PFSK-1 (cell line): ENCODE results near the gene DRD3.

Experiments used
- FOXP2 ChIP-seq: optimal IDR thresholded peaks from 2 replicates; pipeline ENCODE3; 2011; ENCODE audit warnings: borderline replicate concordance, control low read depth, inconsistent platforms; ENCODE audit not compliant: insufficient read depth; ENCODE audit errors: extremely low read length, extremely low read depth
- POLR2AphosphoS5 ChIP-seq: IDR thresholded peaks from 2 replicates; pipeline ENCODE4 v1.6.1; 2012; ENCODE audit warnings: low read depth, mild to moderate bottlenecking, control low read depth, low read length, moderate library complexity
- SIN3A ChIP-seq: IDR thresholded peaks from 2 replicates; pipeline ENCODE4 v1.6.1; 2012; ENCODE audit warnings: mild to moderate bottlenecking, low read length, moderate library complexity, borderline replicate concordance; ENCODE audit not compliant: insufficient read depth
- TAF1 ChIP-seq: IDR thresholded peaks from 2 replicates; pipeline ENCODE4 v1.6.1; 2012; ENCODE audit warnings: low read length, control low read depth, borderline replicate concordance; ENCODE audit not compliant: insufficient read depth
- TF ChIP-seq, protein P1 (sequence below), 2 experiments: IDR thresholded peaks; 2 replicates each; pipeline versions ENCODE4 v1.6.1 to v1.8.0; 2011 to 2012; ENCODE audit warnings: low read depth in 2 of 2, low read length in 2 of 2, control low read depth in 1 of 2, inconsistent platforms in 1 of 2, mild to moderate bottlenecking in 1 of 2, moderate library complexity in 1 of 2; ENCODE audit not compliant: insufficient read depth in 1 of 2

The DRD3 gene

GRCh38 chr3:114114719-114115118, 64.1 kb downstream of the DRD3 start:
- TF ChIP-seq FOXP2 (no peak), POLR2AphosphoS5 (no peak), SIN3A (no peak), TAF1 (no peak)
- TF ChIP-seq, protein P1, sequence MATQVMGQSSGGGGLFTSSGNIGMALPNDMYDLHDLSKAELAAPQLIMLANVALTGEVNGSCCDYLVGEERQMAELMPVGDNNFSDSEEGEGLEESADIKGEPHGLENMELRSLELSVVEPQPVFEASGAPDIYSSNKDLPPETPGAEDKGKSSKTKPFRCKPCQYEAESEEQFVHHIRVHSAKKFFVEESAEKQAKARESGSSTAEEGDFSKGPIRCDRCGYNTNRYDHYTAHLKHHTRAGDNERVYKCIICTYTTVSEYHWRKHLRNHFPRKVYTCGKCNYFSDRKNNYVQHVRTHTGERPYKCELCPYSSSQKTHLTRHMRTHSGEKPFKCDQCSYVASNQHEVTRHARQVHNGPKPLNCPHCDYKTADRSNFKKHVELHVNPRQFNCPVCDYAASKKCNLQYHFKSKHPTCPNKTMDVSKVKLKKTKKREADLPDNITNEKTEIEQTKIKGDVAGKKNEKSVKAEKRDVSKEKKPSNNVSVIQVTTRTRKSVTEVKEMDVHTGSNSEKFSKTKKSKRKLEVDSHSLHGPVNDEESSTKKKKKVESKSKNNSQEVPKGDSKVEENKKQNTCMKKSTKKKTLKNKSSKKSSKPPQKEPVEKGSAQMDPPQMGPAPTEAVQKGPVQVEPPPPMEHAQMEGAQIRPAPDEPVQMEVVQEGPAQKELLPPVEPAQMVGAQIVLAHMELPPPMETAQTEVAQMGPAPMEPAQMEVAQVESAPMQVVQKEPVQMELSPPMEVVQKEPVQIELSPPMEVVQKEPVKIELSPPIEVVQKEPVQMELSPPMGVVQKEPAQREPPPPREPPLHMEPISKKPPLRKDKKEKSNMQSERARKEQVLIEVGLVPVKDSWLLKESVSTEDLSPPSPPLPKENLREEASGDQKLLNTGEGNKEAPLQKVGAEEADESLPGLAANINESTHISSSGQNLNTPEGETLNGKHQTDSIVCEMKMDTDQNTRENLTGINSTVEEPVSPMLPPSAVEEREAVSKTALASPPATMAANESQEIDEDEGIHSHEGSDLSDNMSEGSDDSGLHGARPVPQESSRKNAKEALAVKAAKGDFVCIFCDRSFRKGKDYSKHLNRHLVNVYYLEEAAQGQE (IDR thresholded peaks at IDR 0.05; ENCODE audit: insufficient read depth in 1 of 2, low read depth in 2 of 2, low read length in 2 of 2) = no peak

- TF ChIP-seq SIN3A (no peak), TAF1 (no peak), FOXP2 (no peak), POLR2AphosphoS5 (no peak)
- TF ChIP-seq, protein P1 (IDR thresholded peaks at IDR 0.05; ENCODE audit: insufficient read depth in 1 of 2, low read depth in 2 of 2, low read length in 2 of 2) = no peak
Observed at GRCh38 chr3:114112696-114113095, 66.2 kb downstream of the DRD3 start.

DNA sequence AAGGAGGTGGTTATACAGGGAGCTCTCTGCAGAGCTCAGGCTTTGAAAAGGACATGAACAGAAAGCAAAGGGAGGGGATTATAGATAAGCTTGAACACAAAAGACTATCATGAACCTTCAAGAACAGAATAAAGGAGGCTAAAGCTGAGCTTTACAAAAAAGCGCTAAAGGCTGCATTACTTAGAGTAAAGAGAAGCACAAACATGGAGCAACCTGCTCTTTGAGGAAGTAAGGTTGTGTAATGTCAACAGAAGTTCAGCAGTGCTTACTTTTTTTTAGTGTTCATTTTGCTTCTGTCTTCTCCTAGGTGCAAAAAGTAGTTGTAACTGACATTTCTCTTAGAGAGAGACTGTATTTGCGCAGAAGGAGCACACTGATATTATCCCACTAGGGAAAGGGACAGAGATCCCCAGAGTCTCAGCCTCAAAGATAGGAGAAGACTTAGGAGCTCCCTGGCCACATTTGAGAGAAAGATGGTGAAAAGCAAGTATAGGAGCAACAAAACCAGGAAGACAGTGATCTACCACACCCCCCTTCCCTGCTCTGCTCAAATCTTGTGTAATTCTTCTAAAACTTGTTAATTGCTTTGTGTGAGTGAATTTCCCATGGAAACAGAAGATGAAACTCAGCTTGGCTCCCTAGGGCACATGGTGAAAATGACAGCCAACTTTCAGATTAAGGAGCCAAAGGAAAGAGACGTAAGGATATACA, 67.6 kb downstream of the DRD3 start:
- TF ChIP-seq, protein P1 (IDR thresholded peaks at IDR 0.05; ENCODE audit: insufficient read depth in 1 of 2, low read depth in 2 of 2, low read length in 2 of 2) = no peak
- TF ChIP-seq TAF1 (no peak), POLR2AphosphoS5 (no peak), SIN3A (no peak), FOXP2 (no peak)

DNA sequence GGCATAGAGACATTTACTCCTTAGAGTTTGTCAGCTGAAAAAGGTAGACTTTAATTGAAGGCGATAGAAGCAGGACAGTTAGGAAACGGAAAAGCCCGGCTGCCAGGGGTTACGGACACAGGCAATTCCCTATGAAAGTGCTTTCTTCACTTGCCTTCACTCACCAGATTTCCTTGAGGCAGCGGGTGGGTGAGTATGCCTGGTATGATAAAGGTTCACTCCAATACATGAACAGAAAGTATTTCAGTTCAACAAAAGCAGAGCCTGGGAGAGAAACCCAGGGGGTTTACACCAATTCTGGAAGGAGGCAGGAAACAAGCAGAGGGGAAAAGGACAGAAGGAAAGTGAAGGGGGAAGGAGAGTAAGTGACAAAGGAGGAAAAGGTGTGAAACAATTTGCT, 68.4 kb downstream of the DRD3 start:
- no peak for TF ChIP-seq POLR2AphosphoS5
- no peak for TF ChIP-seq SIN3A
- no peak for TF ChIP-seq FOXP2
- TF ChIP-seq TAF1 = no peak
- TF ChIP-seq, protein P1 (IDR thresholded peaks at IDR 0.05; ENCODE audit: insufficient read depth in 1 of 2, low read depth in 2 of 2, low read length in 2 of 2) = no peak

GRCh38 chr3:114108137-114108536, 70.7 kb downstream of the DRD3 start:
- TF ChIP-seq TAF1 = no peak
- TF ChIP-seq, protein P1 (IDR thresholded peaks at IDR 0.05; ENCODE audit: insufficient read depth in 1 of 2, low read depth in 2 of 2, low read length in 2 of 2) = no peak
- no peak for TF ChIP-seq FOXP2
- no peak for TF ChIP-seq POLR2AphosphoS5
- no peak for TF ChIP-seq SIN3A
